Tibial nerve (tissue), 4 donors: ENCODE measurements around the gene FLII. TPM values are rescaled to one million over a fixed set of nuclear protein-coding genes. Genes with fewer than 3 reads are reported as not detected.

Experiments used
- DNase-seq, 2 donors: peaks; one replicate each; pipeline ENCODE4 v3.0.0-alpha.2; 2019; ENCODE audit warnings: low spot score in 2 of 2
- H3K27ac ChIP-seq, 4 donors: fragments of 200-600 bp; sonication (generic) in 3 of 4; one replicate each; pipeline ENCODE4 v1.5.1; 2017 to 2019; ENCODE audit warnings: mild to moderate bottlenecking in 1 of 4
- H3K27me3 ChIP-seq, 2 donors: fragments of 200-600 bp; sonication (generic) in 1 of 2; one replicate each; pipeline versions ENCODE4 v1.5.1 to v1.6.0; 2017 to 2019
- H3K36me3 ChIP-seq, 3 donors: fragments of 200-600 bp; sonication (generic); one replicate each; pipeline ENCODE4 v1.5.1; 2018 to 2019
- H3K4me1 ChIP-seq, 4 donors: fragments of 200-600 bp; sonication (generic) in 3 of 4; one replicate each; pipeline ENCODE4 v1.5.1; 2017 to 2019
- H3K4me3 ChIP-seq, 4 donors: fragments of 200-600 bp; sonication (generic) in 3 of 4; one replicate each; pipeline ENCODE4 v1.5.1; 2017 to 2019; ENCODE audit warnings: mild to moderate bottlenecking in 1 of 4, moderate library complexity in 1 of 4
- H3K9me3 ChIP-seq, 4 donors: fragments of 200-600 bp; sonication (generic) in 3 of 4; one replicate each; pipeline ENCODE4 v1.5.1; 2017 to 2019
- EP300 ChIP-seq, 2 donors: sonication (generic); formaldehyde crosslinking; IDR thresholded peaks; one replicate each; pipeline ENCODE4 v1.6.1; 2017; ENCODE audit warnings: antibody characterized with exemption in 2 of 2, mild to moderate bottlenecking in 1 of 2
- POLR2A ChIP-seq, 2 donors: fragments of 450-650 bp; IDR thresholded peaks; one replicate each; pipeline ENCODE4 v1.6.1; 2017; ENCODE audit warnings: antibody characterized with exemption in 2 of 2, mild to moderate bottlenecking in 2 of 2, moderate library complexity in 2 of 2
- WGBS, 2 donors: methylation state at CpG; one replicate each; pipeline ENCODE4 v1.1.5; 2018; 5-methylcytosine and 5-hydroxymethylcytosine counted together
- total RNA-seq, 4 donors: library from RNA; depleted of rRNA; stranded (reverse); fragments of >200 nt; gene quantifications; one replicate each; pipeline ENCODE4 v1.1.0, GENCODE V29; 2016
- TF ChIP-seq, protein P1 (sequence below), 5 experiments: fragments of 200-600 bp in 3 of 5; fragments of 450-650 bp in 2 of 5; sonication (generic) in 3 of 5; IDR thresholded peaks; one replicate each; pipeline ENCODE4 v1.5.1; 2016 to 2019; ENCODE audit warnings: antibody characterized with exemption in 5 of 5, mild to moderate bottlenecking in 3 of 5, moderate library complexity in 2 of 5

Gene FLII
- total RNA-seq, 4 donors from 2014 or later: 284 to 466 (median 335) TPM

DNA sequence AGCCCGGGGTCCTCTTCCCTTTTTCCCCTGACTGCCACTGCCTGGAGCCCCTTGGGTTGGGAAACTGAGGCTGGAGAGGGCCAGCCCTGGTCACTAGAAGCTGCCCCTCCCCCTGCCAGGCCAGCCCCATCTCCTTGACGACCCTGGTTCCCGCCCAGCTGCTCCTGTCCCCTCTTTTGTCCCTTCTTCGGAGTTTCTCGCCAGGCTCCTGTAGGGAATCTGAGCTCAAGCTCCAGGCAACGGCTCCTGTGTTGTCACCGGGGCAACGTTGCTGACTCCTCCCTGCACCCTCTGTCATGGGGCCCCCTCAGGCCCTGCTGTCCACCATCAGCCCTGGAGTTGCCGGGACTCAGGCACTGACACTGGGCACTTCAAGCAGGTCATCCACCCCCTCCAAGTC lies 27.4 kb downstream of the FLII start:
- Histone ChIP-seq H3K36me3 (peaks cover 0 to 47% (median 0%) of the 10 kb centered on the region in 3 donors), H3K4me1 (peaks cover 0 to 30% (median 7%) of the 10 kb centered on the region in 4 donors), H3K27me3 (no peaks in the 10 kb centered on the region), H3K9me3 (no peaks in the 10 kb centered on the region), H3K27ac (peak overlapping the region in 1 of 4 donors; percentile 48), H3K4me3 (no peak overlapping the region)
- 52 to 64% methylated on average over 9 of the region's 9 CpGs for WGBS, 2 donors
- DNase-seq: no peak
- TF ChIP-seq, protein P1, sequence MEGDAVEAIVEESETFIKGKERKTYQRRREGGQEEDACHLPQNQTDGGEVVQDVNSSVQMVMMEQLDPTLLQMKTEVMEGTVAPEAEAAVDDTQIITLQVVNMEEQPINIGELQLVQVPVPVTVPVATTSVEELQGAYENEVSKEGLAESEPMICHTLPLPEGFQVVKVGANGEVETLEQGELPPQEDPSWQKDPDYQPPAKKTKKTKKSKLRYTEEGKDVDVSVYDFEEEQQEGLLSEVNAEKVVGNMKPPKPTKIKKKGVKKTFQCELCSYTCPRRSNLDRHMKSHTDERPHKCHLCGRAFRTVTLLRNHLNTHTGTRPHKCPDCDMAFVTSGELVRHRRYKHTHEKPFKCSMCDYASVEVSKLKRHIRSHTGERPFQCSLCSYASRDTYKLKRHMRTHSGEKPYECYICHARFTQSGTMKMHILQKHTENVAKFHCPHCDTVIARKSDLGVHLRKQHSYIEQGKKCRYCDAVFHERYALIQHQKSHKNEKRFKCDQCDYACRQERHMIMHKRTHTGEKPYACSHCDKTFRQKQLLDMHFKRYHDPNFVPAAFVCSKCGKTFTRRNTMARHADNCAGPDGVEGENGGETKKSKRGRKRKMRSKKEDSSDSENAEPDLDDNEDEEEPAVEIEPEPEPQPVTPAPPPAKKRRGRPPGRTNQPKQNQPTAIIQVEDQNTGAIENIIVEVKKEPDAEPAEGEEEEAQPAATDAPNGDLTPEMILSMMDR (IDR thresholded peaks at IDR 0.05): no peak
- TF ChIP-seq POLR2A (IDR thresholded peaks at IDR 0.05): no peak
- TF ChIP-seq EP300 (IDR thresholded peaks at IDR 0.05): no peak

DNA sequence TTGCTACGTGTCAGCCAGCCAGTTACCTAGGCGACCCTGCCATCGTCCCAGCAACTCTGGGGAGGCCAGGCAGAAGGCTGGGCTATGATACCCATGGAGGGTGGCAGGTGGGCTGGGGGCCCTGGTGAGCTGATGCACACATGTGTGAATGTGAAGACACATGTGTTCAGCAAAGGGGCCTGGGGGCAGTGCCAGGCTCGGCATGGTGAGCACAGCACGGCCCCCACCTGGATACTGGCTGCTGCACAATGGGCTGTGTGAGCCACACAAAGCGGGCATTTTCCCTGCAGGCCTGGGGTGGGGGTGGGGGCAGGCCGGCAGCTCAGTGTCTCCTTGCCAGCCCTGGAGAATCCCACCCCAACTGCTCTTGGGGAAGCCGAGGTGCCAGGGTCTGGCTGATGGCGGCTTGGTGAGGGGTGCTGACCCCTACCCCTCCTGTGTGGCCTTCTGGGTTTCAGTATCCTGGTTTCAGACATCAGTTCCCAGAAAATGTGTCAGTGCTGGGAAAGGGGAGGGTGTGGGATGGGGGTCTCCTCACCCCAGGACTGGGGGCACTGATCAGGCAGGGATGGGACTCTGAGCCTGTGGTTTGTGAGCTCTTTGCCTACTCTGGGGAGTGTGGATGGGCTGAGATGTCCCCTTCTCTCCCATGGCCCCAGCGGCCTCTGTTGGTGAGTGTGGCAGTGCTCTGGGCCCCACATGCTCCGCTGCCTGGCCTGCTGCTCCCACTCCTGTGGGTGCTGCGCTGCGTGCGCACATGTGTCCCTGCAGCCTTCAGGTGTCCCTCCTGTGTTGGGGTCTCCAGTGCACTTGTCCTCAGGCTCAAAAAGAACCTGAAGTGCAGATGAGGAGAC lies 28.0 kb downstream of the FLII start:
- peak overlapping the region in 1 of 4 donors; percentile 48 for H3K27ac ChIP-seq
- no peak for DNase-seq
- H3K4me3 ChIP-seq: no peak overlapping the region
- no peaks in the 10 kb centered on the region for H3K27me3 ChIP-seq
- TF ChIP-seq POLR2A (IDR thresholded peaks at IDR 0.05): no peak
- TF ChIP-seq, protein P1 (IDR thresholded peaks at IDR 0.05): no peak
- no peak for TF ChIP-seq EP300 (IDR thresholded peaks at IDR 0.05)
- H3K9me3 ChIP-seq: no peaks in the 10 kb centered on the region
- WGBS, 2 donors: 71 to 82% methylated on average over 9 to 11 of the region's 14 CpGs
- H3K36me3 ChIP-seq: peaks cover 0 to 40% (median 0%) of the 10 kb centered on the region in 3 donors
- H3K4me1 ChIP-seq: peaks cover 0 to 32% (median 9%) of the 10 kb centered on the region in 4 donors

DNA sequence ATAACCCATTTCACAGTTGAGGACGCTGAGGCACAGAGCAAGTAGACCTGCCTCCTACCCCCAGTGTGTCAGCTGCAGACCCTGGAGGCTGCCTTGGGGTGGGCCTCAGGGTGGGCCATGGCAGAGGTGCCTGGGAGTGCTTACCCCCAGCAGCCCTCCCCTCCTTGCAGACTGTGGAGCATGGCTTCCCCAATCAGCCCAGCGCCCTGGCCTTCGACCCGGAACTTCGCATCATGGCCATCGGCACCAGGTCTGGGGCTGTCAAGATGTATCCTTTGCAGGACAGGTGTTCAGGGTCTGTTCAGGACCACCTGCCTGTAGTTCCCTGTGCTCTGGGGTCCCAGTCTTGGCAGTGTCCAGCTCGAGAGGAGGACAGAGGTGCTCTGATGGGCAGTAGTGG lies 28.8 kb downstream of the FLII start:
- Histone ChIP-seq H3K4me3 (no peak overlapping the region), H3K36me3 (peaks cover 0 to 33% (median 0%) of the 10 kb centered on the region in 3 donors), H3K27me3 (no peaks in the 10 kb centered on the region), H3K27ac (peak overlapping the region in 1 of 4 donors; percentile 48), H3K9me3 (no peaks in the 10 kb centered on the region), H3K4me1 (peaks cover 0 to 35% (median 13%) of the 10 kb centered on the region in 4 donors)
- TF ChIP-seq, protein P1 (IDR thresholded peaks at IDR 0.05): no peak
- TF ChIP-seq EP300 (IDR thresholded peaks at IDR 0.05) (no peak), POLR2A (IDR thresholded peaks at IDR 0.05) (no peak)
- WGBS, 2 donors: 94 to 96% methylated on average over 7 of the region's 7 CpGs
- DNase-seq: no peak

DNA sequence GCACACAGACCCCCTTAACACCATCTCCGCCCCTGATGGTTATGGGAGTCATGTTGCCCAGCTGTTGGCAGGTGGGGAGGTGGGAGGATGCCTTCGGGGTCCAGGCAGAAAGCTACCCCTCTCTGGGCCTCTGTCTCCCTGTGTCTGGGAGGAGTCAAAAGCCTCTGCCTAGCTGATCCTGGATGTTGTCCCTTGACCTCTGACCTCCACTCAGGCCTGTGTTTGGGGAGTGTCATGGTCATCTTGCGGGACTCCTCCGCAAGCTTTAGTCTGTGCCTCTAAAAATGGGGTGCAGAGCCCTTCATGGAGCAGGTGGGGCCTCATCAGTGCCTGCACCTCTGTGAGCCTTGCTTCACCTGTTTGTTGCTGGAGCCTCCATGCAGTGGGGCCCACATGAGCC lies 29.3 kb downstream of the FLII start:
- Histone ChIP-seq H3K27me3 (no peaks in the 10 kb centered on the region), H3K4me3 (no peak overlapping the region), H3K4me1 (peaks cover 0 to 40% (median 16%) of the 10 kb centered on the region in 4 donors), H3K9me3 (no peaks in the 10 kb centered on the region), H3K36me3 (peaks cover 0 to 28% (median 0%) of the 10 kb centered on the region in 3 donors), H3K27ac (peak overlapping the region in 1 of 4 donors; percentile 15)
- WGBS, 2 donors: 78 to 81% methylated on average over 2 to 4 of the region's 4 CpGs
- TF ChIP-seq, protein P1 (IDR thresholded peaks at IDR 0.05): no peak
- TF ChIP-seq EP300 (IDR thresholded peaks at IDR 0.05): no peak
- no peak for TF ChIP-seq POLR2A (IDR thresholded peaks at IDR 0.05)
- DNase-seq: no peak

DNA sequence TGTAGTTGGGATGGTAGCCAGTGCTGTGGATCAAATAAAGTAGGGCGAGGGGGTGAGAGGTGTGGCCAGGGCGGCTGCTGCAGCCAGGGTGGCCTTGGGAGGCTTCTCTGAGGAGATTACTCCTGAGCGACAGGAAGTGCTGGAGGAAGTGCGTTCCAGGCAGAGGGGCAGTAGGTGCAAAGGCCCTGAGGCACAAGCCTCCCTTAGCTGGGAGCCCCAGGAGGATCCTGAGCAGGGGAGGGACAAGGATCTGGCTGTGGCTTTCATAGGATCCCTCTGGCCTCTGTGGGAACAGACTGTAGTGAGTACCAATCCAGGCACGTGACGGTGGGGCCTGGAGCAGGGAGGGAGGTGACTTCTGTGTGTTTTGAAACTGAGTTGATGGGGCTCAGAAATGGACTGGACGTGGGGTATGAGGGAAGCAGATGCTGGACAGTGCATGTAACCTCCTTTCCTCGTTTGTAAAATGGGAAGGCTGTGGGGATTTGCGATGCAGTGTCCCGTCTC lies 30.3 kb downstream of the FLII start:
- TF ChIP-seq, protein P1 (IDR thresholded peaks at IDR 0.05): no peak
- TF ChIP-seq EP300 (IDR thresholded peaks at IDR 0.05): no peak
- no peak for TF ChIP-seq POLR2A (IDR thresholded peaks at IDR 0.05)
- no peak for DNase-seq
- Histone ChIP-seq H3K4me1 (peaks cover 0 to 41% (median 16%) of the 10 kb centered on the region in 4 donors), H3K9me3 (no peaks in the 10 kb centered on the region), H3K36me3 (peaks cover 0 to 17% (median 0%) of the 10 kb centered on the region in 3 donors), H3K27me3 (no peaks in the 10 kb centered on the region), H3K27ac (no peak overlapping the region), H3K4me3 (no peak overlapping the region)
- 86 to 87% methylated on average over 10 of the region's 10 CpGs for WGBS, 2 donors
